ENCODE results near the gene CCDC12.

CCDC12 gene

GRCh38 chr3:46888705-46889104 lies 87.8 kb downstream of the CCDC12 start:
- no peak for DNase-seq

- DNase-seq, result no peak
These were observed 88.5 kb downstream of the CCDC12 start for GRCh38 chr3:46887980-46888494.

GRCh38 chr3:46885612-46886011 lies 90.9 kb downstream of the CCDC12 start:
- no peak for DNase-seq

- no peak for DNase-seq
These were observed 91.6 kb downstream of the CCDC12 start for GRCh38 chr3:46884929-46885328.

GRCh38 chr3:46884427-46884826 lies 92.1 kb downstream of the CCDC12 start:
- no peak for DNase-seq

GRCh38 chr3:46883830-46884185 lies 92.7 kb downstream of the CCDC12 start:
- DNase-seq, result no peak

GRCh38 chr3:46883054-46883829 lies 93.3 kb downstream of the CCDC12 start:
- no peak for DNase-seq

- no peak for DNase-seq
These were observed 94.0 kb downstream of the CCDC12 start for GRCh38 chr3:46882377-46883053.

GRCh38 chr3:46881596-46882376 lies 94.8 kb downstream of the CCDC12 start:
- no peak for DNase-seq

- DNase-seq, result no peak
These were observed 95.5 kb downstream of the CCDC12 start for GRCh38 chr3:46880884-46881595.

- no peak for DNase-seq
These were observed 97.6 kb downstream of the CCDC12 start for GRCh38 chr3:46878781-46879436.

- DNase-seq, result no peak
These were observed 99.0 kb downstream of the CCDC12 start, which contains the start of gene PTH1R for GRCh38 chr3:46877406-46878125. PTH1R (plus strand) TSS chr3:46877721; CDS start chr3:46883560, 5,839 bp downstream.

- no peak for DNase-seq
These were observed 99.9 kb downstream of the CCDC12 start for GRCh38 chr3:46876313-46877300.

- DNase-seq, result no peak
These were observed 101.0 kb downstream of the CCDC12 start for GRCh38 chr3:46875560-46875959.

GRCh38 chr3:46874430-46874829 lies 102.1 kb downstream of the CCDC12 start:
- no peak for DNase-seq

GRCh38 chr3:46873521-46873920 lies 103.0 kb downstream of the CCDC12 start:
- DNase-seq, result no peak
